Measurements from ENCODE around the gene LTBP4. TPM values are rescaled to one million over a fixed set of nuclear protein-coding genes. Genes with fewer than 3 reads are reported as not detected.

The LTBP4 gene, protein sequence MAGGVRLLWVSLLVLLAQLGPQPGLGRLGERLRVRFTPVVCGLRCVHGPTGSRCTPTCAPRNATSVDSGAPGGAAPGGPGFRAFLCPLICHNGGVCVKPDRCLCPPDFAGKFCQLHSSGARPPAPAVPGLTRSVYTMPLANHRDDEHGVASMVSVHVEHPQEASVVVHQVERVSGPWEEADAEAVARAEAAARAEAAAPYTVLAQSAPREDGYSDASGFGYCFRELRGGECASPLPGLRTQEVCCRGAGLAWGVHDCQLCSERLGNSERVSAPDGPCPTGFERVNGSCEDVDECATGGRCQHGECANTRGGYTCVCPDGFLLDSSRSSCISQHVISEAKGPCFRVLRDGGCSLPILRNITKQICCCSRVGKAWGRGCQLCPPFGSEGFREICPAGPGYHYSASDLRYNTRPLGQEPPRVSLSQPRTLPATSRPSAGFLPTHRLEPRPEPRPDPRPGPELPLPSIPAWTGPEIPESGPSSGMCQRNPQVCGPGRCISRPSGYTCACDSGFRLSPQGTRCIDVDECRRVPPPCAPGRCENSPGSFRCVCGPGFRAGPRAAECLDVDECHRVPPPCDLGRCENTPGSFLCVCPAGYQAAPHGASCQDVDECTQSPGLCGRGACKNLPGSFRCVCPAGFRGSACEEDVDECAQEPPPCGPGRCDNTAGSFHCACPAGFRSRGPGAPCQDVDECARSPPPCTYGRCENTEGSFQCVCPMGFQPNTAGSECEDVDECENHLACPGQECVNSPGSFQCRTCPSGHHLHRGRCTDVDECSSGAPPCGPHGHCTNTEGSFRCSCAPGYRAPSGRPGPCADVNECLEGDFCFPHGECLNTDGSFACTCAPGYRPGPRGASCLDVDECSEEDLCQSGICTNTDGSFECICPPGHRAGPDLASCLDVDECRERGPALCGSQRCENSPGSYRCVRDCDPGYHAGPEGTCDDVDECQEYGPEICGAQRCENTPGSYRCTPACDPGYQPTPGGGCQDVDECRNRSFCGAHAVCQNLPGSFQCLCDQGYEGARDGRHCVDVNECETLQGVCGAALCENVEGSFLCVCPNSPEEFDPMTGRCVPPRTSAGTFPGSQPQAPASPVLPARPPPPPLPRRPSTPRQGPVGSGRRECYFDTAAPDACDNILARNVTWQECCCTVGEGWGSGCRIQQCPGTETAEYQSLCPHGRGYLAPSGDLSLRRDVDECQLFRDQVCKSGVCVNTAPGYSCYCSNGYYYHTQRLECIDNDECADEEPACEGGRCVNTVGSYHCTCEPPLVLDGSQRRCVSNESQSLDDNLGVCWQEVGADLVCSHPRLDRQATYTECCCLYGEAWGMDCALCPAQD (N-terminal part only)
- 9.6 and 25.9 TPM in 2 replicates for total RNA-seq (2014; rRNA removed; shearing (Covaris generic); ENCODE audit: low replicate concordance)

GRCh38 chr19:40601134-40601974 is at the start of gene LTBP4:
Gene LTBP4, plus strand, starts transcription at chr19:40601369. Its CDS starts 19 bp downstream, at chr19:40601388.
- Histone ChIP-seq H3K79me2 (ENCODE audit: low read length) (no peaks in the 10 kb centered on the region), H3K9ac (ENCODE audit: low read length) (peak within 1 kb of the TSS; percentile 66), H3K4me3 (ENCODE audit: low read length) (peak within 1 kb of the TSS; percentile 60), H3K9me2 (replicated peaks; ENCODE audit: insufficient read depth, low read length) (no peaks in the 10 kb centered on the region), H4K20me1 (ENCODE audit: insufficient read depth, low read depth, low read length) (peaks cover 4% of the 10 kb centered on the region; the same call in 1 of the 2 replicates), H3K4me2 (ENCODE audit: low read depth, low read length, poor library complexity, severe bottlenecking) (peak within 1 kb of the TSS; percentile 71), H2AFZ (ENCODE audit: low read length) (peak within 1 kb of the TSS; percentile 48; the same call in 1 of the 2 replicates), H3K27me3 (ENCODE audit: low read length) (no peaks in the 10 kb centered on the region), H3K9me3 (ENCODE audit: low read length) (no peaks in the 10 kb centered on the region), H3K27ac (ENCODE audit: low read length) (no peak within 1 kb of the TSS), H3K4me1 (ENCODE audit: low read length) (peaks cover 55% of the 10 kb centered on the region), H3K36me3 (ENCODE audit: insufficient read depth, low read length) (no peaks in the 10 kb centered on the region)
- DNase-seq, result no peak

- H4K20me1 ChIP-seq (ENCODE audit: insufficient read depth, low read depth, low read length), result no peaks in the 10 kb centered on the region
- H3K27me3 ChIP-seq (ENCODE audit: low read length), result no peaks in the 10 kb centered on the region
- H3K4me1 ChIP-seq (ENCODE audit: low read length), result no peaks in the 10 kb centered on the region
- H2AFZ ChIP-seq (ENCODE audit: low read length), result no peak overlapping the region
- no peak overlapping the region for H3K9ac ChIP-seq (ENCODE audit: low read length)
- H3K9me3 ChIP-seq (ENCODE audit: low read length), result no peaks in the 10 kb centered on the region
- DNase-seq, result no peak
- no peak overlapping the region for H3K4me2 ChIP-seq (ENCODE audit: low read depth, low read length, poor library complexity, severe bottlenecking)
- no peaks in the 10 kb centered on the region for H3K79me2 ChIP-seq (ENCODE audit: low read length)
- H3K9me2 ChIP-seq (replicated peaks; ENCODE audit: insufficient read depth, low read length), result no peaks in the 10 kb centered on the region
- no peak overlapping the region for H3K4me3 ChIP-seq (ENCODE audit: low read length)
- no peaks in the 10 kb centered on the region for H3K36me3 ChIP-seq (ENCODE audit: insufficient read depth, low read length)
- H3K27ac ChIP-seq (ENCODE audit: low read length), result no peak overlapping the region
Measured at GRCh38 chr19:40552848-40553247, 48.3 kb upstream of the LTBP4 start.

DNA sequence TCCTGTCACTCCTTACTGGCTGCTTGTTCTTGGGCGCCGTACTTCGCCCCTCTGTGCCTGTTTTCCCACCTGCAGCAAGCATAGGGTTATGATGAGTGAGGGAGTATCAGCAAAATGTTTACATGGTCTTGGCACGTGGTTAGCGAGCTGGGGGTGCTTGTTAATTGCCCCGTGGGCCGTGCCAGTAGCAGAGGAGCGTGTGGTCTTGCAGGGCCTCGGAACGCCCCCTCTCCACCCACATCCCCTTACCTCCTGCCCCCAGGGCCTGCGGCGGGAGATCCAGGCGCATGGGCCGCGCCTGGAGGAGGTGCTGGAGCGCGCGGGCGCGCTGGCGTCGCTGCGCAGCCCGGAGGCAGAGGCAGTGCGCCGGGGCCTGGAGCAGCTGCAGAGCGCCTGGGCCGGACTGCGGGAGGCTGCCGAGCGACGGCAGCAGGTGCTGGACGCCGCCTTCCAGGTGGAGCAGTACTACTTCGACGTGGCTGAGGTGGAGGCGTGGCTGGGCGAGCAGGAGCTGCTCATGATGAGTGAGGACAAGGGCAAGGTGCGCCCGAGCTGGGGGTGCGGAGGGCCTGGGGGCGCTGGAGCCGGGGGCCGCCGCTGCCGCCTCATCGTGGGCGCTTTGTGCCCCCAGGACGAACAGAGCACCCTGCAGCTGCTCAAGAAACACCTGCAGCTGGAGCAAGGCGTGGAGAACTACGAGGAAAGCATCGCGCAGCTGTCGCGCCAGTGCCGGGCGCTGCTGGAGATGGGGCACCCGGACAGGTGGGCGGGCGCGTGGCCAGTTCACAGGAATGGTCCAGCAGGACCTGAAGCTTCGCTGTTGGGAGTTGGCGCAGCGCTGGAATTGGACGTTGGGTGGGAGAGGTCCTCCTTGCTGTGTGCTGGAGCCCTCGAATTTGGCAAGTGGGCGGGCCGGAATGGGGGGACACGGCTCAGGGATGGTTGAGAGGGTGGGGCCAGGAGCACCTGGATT is 47.0 kb upstream of the LTBP4 start:
- Histone ChIP-seq H3K9me2 (replicated peaks; ENCODE audit: insufficient read depth, low read length) (no peaks in the 10 kb centered on the region), H3K27me3 (ENCODE audit: low read length) (no peaks in the 10 kb centered on the region), H3K9ac (ENCODE audit: low read length) (no peak overlapping the region), H2AFZ (ENCODE audit: low read length) (no peak overlapping the region), H3K4me2 (ENCODE audit: low read depth, low read length, poor library complexity, severe bottlenecking) (no peak overlapping the region), H3K4me3 (ENCODE audit: low read length) (no peak overlapping the region), H3K9me3 (ENCODE audit: low read length) (no peaks in the 10 kb centered on the region), H4K20me1 (ENCODE audit: insufficient read depth, low read depth, low read length) (no peaks in the 10 kb centered on the region), H3K79me2 (ENCODE audit: low read length) (no peaks in the 10 kb centered on the region), H3K36me3 (ENCODE audit: insufficient read depth, low read length) (no peaks in the 10 kb centered on the region), H3K4me1 (ENCODE audit: low read length) (no peaks in the 10 kb centered on the region), H3K27ac (ENCODE audit: low read length) (no peak overlapping the region)
- DNase-seq, result no peak

- no peak overlapping the region for H2AFZ ChIP-seq (ENCODE audit: low read length)
- H3K4me2 ChIP-seq (ENCODE audit: low read depth, low read length, poor library complexity, severe bottlenecking), result no peak overlapping the region
- H3K27me3 ChIP-seq (ENCODE audit: low read length), result no peaks in the 10 kb centered on the region
- H4K20me1 ChIP-seq (ENCODE audit: insufficient read depth, low read depth, low read length), result no peaks in the 10 kb centered on the region
- no peak overlapping the region for H3K9ac ChIP-seq (ENCODE audit: low read length)
- no peaks in the 10 kb centered on the region for H3K36me3 ChIP-seq (ENCODE audit: insufficient read depth, low read length)
- no peaks in the 10 kb centered on the region for H3K9me2 ChIP-seq (replicated peaks; ENCODE audit: insufficient read depth, low read length)
- DNase-seq, result no peak
- no peaks in the 10 kb centered on the region for H3K79me2 ChIP-seq (ENCODE audit: low read length)
- H3K4me1 ChIP-seq (ENCODE audit: low read length), result no peaks in the 10 kb centered on the region
- H3K4me3 ChIP-seq (ENCODE audit: low read length), result no peak overlapping the region
- H3K27ac ChIP-seq (ENCODE audit: low read length), result no peak overlapping the region
- no peaks in the 10 kb centered on the region for H3K9me3 ChIP-seq (ENCODE audit: low read length)
Measured at GRCh38 chr19:40555978-40556689, 45.0 kb upstream of the LTBP4 start.

- no peaks in the 10 kb centered on the region for H3K9me3 ChIP-seq (ENCODE audit: low read length)
- H2AFZ ChIP-seq (ENCODE audit: low read length), result no peak overlapping the region
- no peaks in the 10 kb centered on the region for H3K79me2 ChIP-seq (ENCODE audit: low read length)
- H3K4me1 ChIP-seq (ENCODE audit: low read length), result no peaks in the 10 kb centered on the region
- H3K36me3 ChIP-seq (ENCODE audit: insufficient read depth, low read length), result no peaks in the 10 kb centered on the region
- no peak overlapping the region for H3K4me3 ChIP-seq (ENCODE audit: low read length)
- H4K20me1 ChIP-seq (ENCODE audit: insufficient read depth, low read depth, low read length), result no peaks in the 10 kb centered on the region
- no peak for DNase-seq
- no peaks in the 10 kb centered on the region for H3K27me3 ChIP-seq (ENCODE audit: low read length)
- no peak overlapping the region for H3K27ac ChIP-seq (ENCODE audit: low read length)
- H3K4me2 ChIP-seq (ENCODE audit: low read depth, low read length, poor library complexity, severe bottlenecking), result no peak overlapping the region
- H3K9me2 ChIP-seq (replicated peaks; ENCODE audit: insufficient read depth, low read length), result no peaks in the 10 kb centered on the region
- H3K9ac ChIP-seq (ENCODE audit: low read length), result no peak overlapping the region
Measured at GRCh38 chr19:40556953-40557530, 44.1 kb upstream of the LTBP4 start.

DNA sequence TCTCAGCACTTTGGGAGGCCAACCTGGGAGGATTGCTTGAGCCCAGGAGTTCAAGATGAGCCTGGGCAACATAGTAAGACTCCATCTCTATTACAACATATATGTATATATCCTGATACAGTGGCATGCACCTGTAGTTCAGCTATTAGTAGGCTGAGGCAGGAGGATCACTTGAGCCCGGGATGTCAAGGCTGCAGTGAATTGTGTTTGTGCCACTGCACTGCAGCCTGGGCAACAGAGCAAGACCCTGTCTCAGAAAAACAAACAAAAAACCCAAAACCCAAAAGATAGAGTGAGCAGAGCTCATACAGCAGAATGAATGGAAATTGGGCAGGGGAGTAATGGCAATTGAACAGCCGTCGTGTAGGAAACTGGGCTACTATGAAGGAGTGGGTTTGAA is 41.8 kb upstream of the LTBP4 start:
- Histone ChIP-seq H3K79me2 (ENCODE audit: low read length) (no peaks in the 10 kb centered on the region), H3K4me3 (ENCODE audit: low read length) (no peak overlapping the region), H3K36me3 (ENCODE audit: insufficient read depth, low read length) (no peaks in the 10 kb centered on the region), H3K9me2 (replicated peaks; ENCODE audit: insufficient read depth, low read length) (no peaks in the 10 kb centered on the region), H3K27ac (ENCODE audit: low read length) (no peak overlapping the region), H3K27me3 (ENCODE audit: low read length) (no peaks in the 10 kb centered on the region), H4K20me1 (ENCODE audit: insufficient read depth, low read depth, low read length) (no peaks in the 10 kb centered on the region), H3K9ac (ENCODE audit: low read length) (no peak overlapping the region), H3K9me3 (ENCODE audit: low read length) (no peaks in the 10 kb centered on the region), H3K4me1 (ENCODE audit: low read length) (no peaks in the 10 kb centered on the region), H2AFZ (ENCODE audit: low read length) (no peak overlapping the region), H3K4me2 (ENCODE audit: low read depth, low read length, poor library complexity, severe bottlenecking) (no peak overlapping the region)
- no peak for DNase-seq
